HG02885 (cell line): ENCODE results near the gene CRIM1.
A peak's percentile ranks its signal among the peaks of the same experiment; 100 is the strongest.

Experiments
- ATAC-seq: cut with Tn5 transposase; IDR thresholded peaks from one replicate; pipeline ENCODE4 v1.9.1; 2021; ENCODE audit warnings: mild to moderate bottlenecking; ENCODE audit not compliant: unreplicated experiment, poor library complexity

The CRIM1 gene

GRCh38 chr2:36500072-36500471 is 144.5 kb downstream of the CRIM1 start:
- ATAC-seq, result no peak

GRCh38 chr2:36502081-36502480 is 146.5 kb downstream of the CRIM1 start:
- ATAC-seq, result no peak

- peak; percentile 92 for ATAC-seq
Observed at GRCh38 chr2:36507408-36507812, 151.8 kb downstream of the CRIM1 start.

- no peak for ATAC-seq
Observed at GRCh38 chr2:36509075-36509474, 153.5 kb downstream of the CRIM1 start.

- peak; percentile 78 for ATAC-seq
Observed at GRCh38 chr2:36511858-36512603, 156.5 kb downstream of the CRIM1 start.

- ATAC-seq, result no peak
Observed at GRCh38 chr2:36512705-36513104, 157.1 kb downstream of the CRIM1 start.

- ATAC-seq, result peak; percentile 44
Observed at GRCh38 chr2:36513661-36514060, 158.1 kb downstream of the CRIM1 start.

GRCh38 chr2:36515538-36515937 is 160.0 kb downstream of the CRIM1 start:
- no peak for ATAC-seq

- no peak for ATAC-seq
Observed at GRCh38 chr2:36516136-36516870, 160.7 kb downstream of the CRIM1 start.

- ATAC-seq, result no peak
Observed at GRCh38 chr2:36520431-36520830, 164.9 kb downstream of the CRIM1 start.

GRCh38 chr2:36523153-36523552 is 167.6 kb downstream of the CRIM1 start:
- no peak for ATAC-seq

GRCh38 chr2:36525245-36525644 is 169.7 kb downstream of the CRIM1 start:
- ATAC-seq, result no peak

- no peak for ATAC-seq
Observed at GRCh38 chr2:36526226-36526625, 170.6 kb downstream of the CRIM1 start.

GRCh38 chr2:36528274-36528673 is 172.7 kb downstream of the CRIM1 start:
- peak; percentile 72 for ATAC-seq

- no peak for ATAC-seq
Observed at GRCh38 chr2:36528766-36529392, 173.3 kb downstream of the CRIM1 start.

- peak; percentile 85 for ATAC-seq
Observed at GRCh38 chr2:36530178-36530982, 174.8 kb downstream of the CRIM1 start.

- peak; percentile 40 for ATAC-seq
Observed at GRCh38 chr2:36530983-36531354, 175.4 kb downstream of the CRIM1 start.

- no peak for ATAC-seq
Observed at GRCh38 chr2:36534275-36534799, 178.8 kb downstream of the CRIM1 start.

- ATAC-seq, result no peak
Observed at GRCh38 chr2:36535099-36535498, 179.5 kb downstream of the CRIM1 start.

- ATAC-seq, result no peak
Observed at GRCh38 chr2:36536776-36537175, 181.2 kb downstream of the CRIM1 start.
